Mesothelial cell of epicardium (in vitro differentiated cells): Measurements from ENCODE around the gene UCN3. TPM values are rescaled to one million over a fixed set of nuclear protein-coding genes. Genes with fewer than 3 reads are reported as not detected.
"Not testable (repeated sequence)": the region's sequence is repeated elsewhere in the genome, so short reads cannot be mapped to it uniquely, and the experiment has no call there.

Source experiments
- DNase-seq, 2 experiments: peaks; one replicate each; pipeline ENCODE4 v3.0.0; 2021; ENCODE audit warnings: low spot score in 2 of 2; ENCODE audit not compliant: unreplicated experiment in 2 of 2
- H3K27ac Mint-ChIP-seq: 2 replicates; pipeline ENCODE4 v1.8.0; 2021; ENCODE audit warnings: mixed read lengths
- H3K27me3 Mint-ChIP-seq: 2 replicates; pipeline ENCODE4 v1.8.0; 2021; ENCODE audit warnings: low read depth, mixed read lengths
- H3K36me3 Mint-ChIP-seq: 2 replicates; pipeline ENCODE4 v1.8.0; 2021; ENCODE audit warnings: mixed read lengths
- H3K4me1 Mint-ChIP-seq: 2 replicates; pipeline ENCODE4 v1.8.0; 2021; ENCODE audit warnings: mixed read lengths
- H3K4me3 Mint-ChIP-seq: 2 replicates; pipeline ENCODE4 v1.8.0; 2021; ENCODE audit warnings: mild to moderate bottlenecking, moderate library complexity, mixed read lengths
- H3K9me3 Mint-ChIP-seq: 2 replicates; pipeline ENCODE4 v1.8.0; 2021; ENCODE audit warnings: mixed read lengths
- CTCF ChIP-seq: fragments of 200-600 bp; sonication (generic); IDR thresholded peaks from one replicate; pipeline ENCODE4 v1.5.0; 2021; ENCODE audit warnings: antibody characterized with exemption; ENCODE audit not compliant: unreplicated experiment
- total RNA-seq: library from RNA; stranded (reverse); gene quantifications from 3 replicates; pipeline ENCODE4 v1.2.1, GENCODE V29; 2021

Gene UCN3
- total RNA-seq, 1 donor from 2014 or later, result not detected

- no peak for DNase-seq
- peaks cover 3% of the 10 kb centered on the region for H3K27me3 Mint-ChIP-seq
- H3K9me3 Mint-ChIP-seq, result peaks cover 4% of the 10 kb centered on the region
- no peaks in the 10 kb centered on the region for H3K4me1 Mint-ChIP-seq
- H3K4me3 Mint-ChIP-seq, result no peak overlapping the region
- H3K27ac Mint-ChIP-seq, result no peak overlapping the region
- no peak for TF ChIP-seq CTCF
- H3K36me3 Mint-ChIP-seq, result no peaks in the 10 kb centered on the region
Observed at GRCh38 chr10:5376450-5376849, 11.7 kb downstream of the UCN3 start.

- not testable (repeated sequence) for H3K27ac Mint-ChIP-seq, H3K27me3 Mint-ChIP-seq, H3K4me3 Mint-ChIP-seq, DNase-seq, H3K9me3 Mint-ChIP-seq, H3K36me3 Mint-ChIP-seq, H3K4me1 Mint-ChIP-seq
Observed at GRCh38 chr10:5379202-5379601, 14.4 kb downstream of the UCN3 start.

GRCh38 chr10:5380395-5380794 lies 15.6 kb downstream of the UCN3 start:
- not testable (repeated sequence) for H3K4me1 Mint-ChIP-seq, H3K9me3 Mint-ChIP-seq, H3K4me3 Mint-ChIP-seq, H3K27ac Mint-ChIP-seq, H3K27me3 Mint-ChIP-seq, H3K36me3 Mint-ChIP-seq, DNase-seq

GRCh38 chr10:5381187-5381586 lies 16.4 kb downstream of the UCN3 start:
- DNase-seq, result no peak
- no peaks in the 10 kb centered on the region for H3K4me1 Mint-ChIP-seq
- TF ChIP-seq CTCF, result no peak
- H3K27ac Mint-ChIP-seq, result no peak overlapping the region
- no peaks in the 10 kb centered on the region for H3K27me3 Mint-ChIP-seq
- peaks cover 4% of the 10 kb centered on the region for H3K9me3 Mint-ChIP-seq
- H3K36me3 Mint-ChIP-seq, result no peaks in the 10 kb centered on the region
- no peak overlapping the region for H3K4me3 Mint-ChIP-seq

- no peak for DNase-seq
- H3K27ac Mint-ChIP-seq, result no peak overlapping the region
- H3K4me3 Mint-ChIP-seq, result no peak overlapping the region
- no peaks in the 10 kb centered on the region for H3K36me3 Mint-ChIP-seq
- no peak for TF ChIP-seq CTCF
- no peaks in the 10 kb centered on the region for H3K4me1 Mint-ChIP-seq
- H3K9me3 Mint-ChIP-seq, result peaks cover 19% of the 10 kb centered on the region
- no peaks in the 10 kb centered on the region for H3K27me3 Mint-ChIP-seq
Observed at GRCh38 chr10:5385224-5385623, 20.5 kb downstream of the UCN3 start.

GRCh38 chr10:5387169-5387568 lies 22.4 kb downstream of the UCN3 start:
- no peak overlapping the region for H3K27ac Mint-ChIP-seq
- no peak for DNase-seq
- TF ChIP-seq CTCF, result no peak
- H3K27me3 Mint-ChIP-seq, result no peaks in the 10 kb centered on the region
- H3K9me3 Mint-ChIP-seq, result peaks cover 39% of the 10 kb centered on the region
- no peak overlapping the region for H3K4me3 Mint-ChIP-seq
- no peaks in the 10 kb centered on the region for H3K4me1 Mint-ChIP-seq
- H3K36me3 Mint-ChIP-seq, result peaks cover 3% of the 10 kb centered on the region

- H3K27ac Mint-ChIP-seq, result no peak overlapping the region
- DNase-seq, result no peak
- peaks cover 51% of the 10 kb centered on the region for H3K9me3 Mint-ChIP-seq
- H3K36me3 Mint-ChIP-seq, result peaks cover 3% of the 10 kb centered on the region
- no peaks in the 10 kb centered on the region for H3K4me1 Mint-ChIP-seq
- H3K4me3 Mint-ChIP-seq, result no peak overlapping the region
- no peaks in the 10 kb centered on the region for H3K27me3 Mint-ChIP-seq
- no peak for TF ChIP-seq CTCF
Observed at GRCh38 chr10:5390607-5391205, 25.9 kb downstream of the UCN3 start.
